ENCODE data around the gene ELMOD3.
A peak's percentile ranks its signal among the peaks of the same experiment; 100 is the strongest.

The ELMOD3 gene

GRCh38 chr2:85368921-85369320 lies 14.4 kb downstream of the ELMOD3 start:
- Histone ChIP-seq H3K27ac (ENCODE audit: extremely low read depth, low read depth, low read length) (no peak overlapping the region), H3K4me1 (ENCODE audit: control insufficient read depth, insufficient read depth, low read length) (0 out of 2 replicates have a peak, but pooled peaks cover 3% of the 10 kb centered on the region), H3K4me3 (ENCODE audit: low read depth, low read length) (no peak overlapping the region), H3K36me3 (ENCODE audit: control insufficient read depth in 2 of 2, insufficient read depth in 1 of 2, low read length in 2 of 2) (peaks cover 13 to 42% of the 10 kb centered on the region in 2 experiments; a peak in 2 of 3 replicates), H3K9me3 (ENCODE audit: control insufficient read depth, insufficient read depth, low read depth, low read length) (no peaks in the 10 kb centered on the region)
- POLR2A ChIA-PET: interaction anchor here (0.6 to 2.1 kb wide), 2 partner anchors 10 to 170 kb away, joined by 5 read pairs; partner anchors contain the start of gene MAT2A
- CTCF ChIA-PET: interaction anchor here (0.6 to 1.5 kb wide), 3 partner anchors 18 to 1398 kb away, joined by 3 to 5 read pairs (median 4); no protein-coding TSS in a partner anchor
- TF ChIP-seq HOXC10 (CRISPR knock-in tag; IDR thresholded peaks at IDR 0.05) (no peak), ZNF658 (tag by site-specific recombination; IDR thresholded peaks at IDR 0.05) (no peak), ZFP41 (tag by site-specific recombination; IDR thresholded peaks at IDR 0.05; ENCODE audit: borderline replicate concordance) (no peak), ELK4 (IDR thresholded peaks at IDR 0.05; ENCODE audit: borderline replicate concordance, low read depth, low read length) (no peak), ZNF169 (tag by site-specific recombination; IDR thresholded peaks at IDR 0.05) (no peak), ZNF600 (tag by site-specific recombination; IDR thresholded peaks at IDR 0.05) (no peak), ZNF501 (tag by site-specific recombination; IDR thresholded peaks at IDR 0.05) (no peak), ZFP69B (tag by site-specific recombination; IDR thresholded peaks at IDR 0.05) (no peak), PBX3 (CRISPR knock-in tag; IDR thresholded peaks at IDR 0.05) (no peak), ZNF514 (tag by site-specific recombination; IDR thresholded peaks at IDR 0.05) (no peak), PRDM4 (tag by site-specific recombination; IDR thresholded peaks at IDR 0.05) (no peak)

- ChIA-PET CTCF (interaction anchor here (0.7 to 1.5 kb wide), 2 partner anchors 17 to 23 kb away, joined by 4 to 5 read pairs; no protein-coding TSS in a partner anchor), POLR2A (interaction anchor here (0.6 to 2.1 kb wide), 4 partner anchors 12 to 169 kb away, joined by 3 to 5 read pairs (median 3); partner anchors contain the start of genes ELMOD3, MAT2A and RETSAT)
- H3K9me3 ChIP-seq (ENCODE audit: control insufficient read depth, insufficient read depth, low read depth, low read length): no peaks in the 10 kb centered on the region
- H3K4me1 ChIP-seq (ENCODE audit: control insufficient read depth, insufficient read depth, low read length): 0 out of 2 replicates have a peak, but pooled peaks cover 3% of the 10 kb centered on the region
- peaks cover 8 to 42% of the 10 kb centered on the region in 2 experiments; a peak in 2 of 3 replicates for H3K36me3 ChIP-seq (ENCODE audit: control insufficient read depth in 2 of 2, insufficient read depth in 1 of 2, low read length in 2 of 2)
- no peak overlapping the region for H3K27ac ChIP-seq (ENCODE audit: extremely low read depth, low read depth, low read length)
- TF ChIP-seq FEZF1 (tag by site-specific recombination; IDR thresholded peaks at IDR 0.05) (0 out of 2 replicates have a peak, but pooled peaks have one; percentile 39), ZNF24 (tag by site-specific recombination; IDR thresholded peaks at IDR 0.05) (no peak), ZNF335 (tag by site-specific recombination; conservative IDR thresholded peaks at IDR 0.05) (peak; percentile 43; the same call in 1 of the 2 replicates)
- no peak overlapping the region for H3K4me3 ChIP-seq (ENCODE audit: low read depth, low read length)
These were observed 14.9 kb downstream of the ELMOD3 start for GRCh38 chr2:85369500-85369899.

- CTCF ChIA-PET: no interaction called here
- POLR2A ChIA-PET: interaction anchor here (2.5 kb wide), 1 partner anchor 17 kb away, joined by 7 read pairs; the partner anchor contains the start of genes ELMOD3 and RETSAT
These were observed 16.5 kb downstream of the ELMOD3 start for GRCh38 chr2:85371045-85371444.

More at GRCh38 chr2:85371045-85371444, 16.5 kb downstream of the ELMOD3 start:
- Histone ChIP-seq H3K9me3 (ENCODE audit: control insufficient read depth, insufficient read depth, low read depth, low read length) (no peaks in the 10 kb centered on the region), H3K4me1 (ENCODE audit: control insufficient read depth, insufficient read depth, low read length) (0 out of 2 replicates have a peak, but pooled peaks cover 3% of the 10 kb centered on the region), H3K36me3 (ENCODE audit: control insufficient read depth in 2 of 2, insufficient read depth in 1 of 2, low read length in 2 of 2) (peaks cover 8 to 37% of the 10 kb centered on the region in 2 experiments; a peak in 2 of 3 replicates), H3K4me3 (ENCODE audit: low read depth, low read length) (no peak overlapping the region), H3K27ac (ENCODE audit: extremely low read depth, low read depth, low read length) (no peak overlapping the region)
- TF ChIP-seq ZNF514 (tag by site-specific recombination; IDR thresholded peaks at IDR 0.05) (no peak), REPIN1 (tag by site-specific recombination; IDR thresholded peaks at IDR 0.05; ENCODE audit: low read depth) (no peak), ZSCAN5A (tag by site-specific recombination; IDR thresholded peaks at IDR 0.05) (no peak)

All from HEK293 (cell line).